ENCODE results near the gene LRRC8D. TPM values are rescaled to one million over a fixed set of nuclear protein-coding genes. Genes with fewer than 3 reads are reported as not detected.

Gene LRRC8D
- total RNA-seq, 3 donors from 2014 or later = 9.2 to 22.8 (median 11.7) TPM

- Histone ChIP-seq H3K4me1 (no peaks in the 10 kb centered on the region), H3K9me3 (no peaks in the 10 kb centered on the region), H3K27me3 (no peaks in the 10 kb centered on the region), H3K36me3 (no peaks in the 10 kb centered on the region), H3K27ac (no peak overlapping the region), H3K4me3 (no peak overlapping the region)
- no peak for DNase-seq (ENCODE audit: low spot score in 2 of 2)
- intact Hi-C loops (cut with DNase I; ENCODE audit: low total_unique reads) = no loop called here
- TF ChIP-seq POLR2A (IDR thresholded peaks at IDR 0.05) (no peak), POLR2AphosphoS5 (IDR thresholded peaks at IDR 0.05) (no peak), CTCF (IDR thresholded peaks at IDR 0.05) (no peak)
These were observed 18.8 kb upstream of the LRRC8D start for GRCh38 chr1:89802051-89802450.

GRCh38 chr1:89802841-89803240 is 18.0 kb upstream of the LRRC8D start:
- intact Hi-C loops (cut with DNase I; ENCODE audit: low total_unique reads) = no loop called here
- no peaks in the 10 kb centered on the region for H3K4me1 ChIP-seq
- H3K36me3 ChIP-seq = no peaks in the 10 kb centered on the region
- DNase-seq (ENCODE audit: low spot score in 2 of 2) = no peak
- no peaks in the 10 kb centered on the region for H3K9me3 ChIP-seq
- H3K4me3 ChIP-seq = no peak overlapping the region
- TF ChIP-seq POLR2AphosphoS5 (IDR thresholded peaks at IDR 0.05) = no peak
- TF ChIP-seq CTCF (IDR thresholded peaks at IDR 0.05) = no peak
- TF ChIP-seq POLR2A (IDR thresholded peaks at IDR 0.05) = no peak
- no peak overlapping the region for H3K27ac ChIP-seq
- no peaks in the 10 kb centered on the region for H3K27me3 ChIP-seq

GRCh38 chr1:89804642-89805237 is 16.1 kb upstream of the LRRC8D start:
- DNase-seq (ENCODE audit: low spot score in 2 of 2) = peak; percentile 81 to 82
- Histone ChIP-seq H3K4me1 (no peaks in the 10 kb centered on the region), H3K4me3 (no peak overlapping the region), H3K9me3 (no peaks in the 10 kb centered on the region), H3K27ac (no peak overlapping the region), H3K27me3 (no peaks in the 10 kb centered on the region), H3K36me3 (no peaks in the 10 kb centered on the region)
- TF ChIP-seq POLR2A (IDR thresholded peaks at IDR 0.05) = no peak
- TF ChIP-seq CTCF (IDR thresholded peaks at IDR 0.05) = peak; percentile 36 to 92 (median 88)
- TF ChIP-seq POLR2AphosphoS5 (IDR thresholded peaks at IDR 0.05) = peak in 1 of 3 donors; percentile 21
- intact Hi-C loops (cut with DNase I; ENCODE audit: low total_unique reads) = loop anchor here (5.0 kb wide), 1 partner anchor 188 kb away; no protein-coding TSS in a partner anchor

GRCh38 chr1:89806616-89807015 is 14.2 kb upstream of the LRRC8D start:
- TF ChIP-seq POLR2AphosphoS5 (IDR thresholded peaks at IDR 0.05) (no peak), POLR2A (IDR thresholded peaks at IDR 0.05) (no peak), CTCF (IDR thresholded peaks at IDR 0.05) (no peak)
- Histone ChIP-seq H3K4me3 (no peak overlapping the region), H3K27me3 (no peaks in the 10 kb centered on the region), H3K4me1 (no peaks in the 10 kb centered on the region), H3K27ac (no peak overlapping the region), H3K36me3 (no peaks in the 10 kb centered on the region), H3K9me3 (no peaks in the 10 kb centered on the region)
- no peak for DNase-seq (ENCODE audit: low spot score in 2 of 2)
- intact Hi-C loops (cut with DNase I; ENCODE audit: low total_unique reads) = loop anchor here (5.0 kb wide), 1 partner anchor 186 kb away; no protein-coding TSS in a partner anchor

GRCh38 chr1:89807503-89807902 is 13.3 kb upstream of the LRRC8D start:
- Histone ChIP-seq H3K27ac (no peak overlapping the region), H3K27me3 (no peaks in the 10 kb centered on the region), H3K4me1 (no peaks in the 10 kb centered on the region), H3K4me3 (no peak overlapping the region), H3K9me3 (no peaks in the 10 kb centered on the region), H3K36me3 (no peaks in the 10 kb centered on the region)
- no peak for DNase-seq (ENCODE audit: low spot score in 2 of 2)
- intact Hi-C loops (cut with DNase I; ENCODE audit: low total_unique reads) = loop anchor here (5.0 kb wide), 1 partner anchor 185 kb away; no protein-coding TSS in a partner anchor
- TF ChIP-seq POLR2AphosphoS5 (IDR thresholded peaks at IDR 0.05) (no peak), POLR2A (IDR thresholded peaks at IDR 0.05) (no peak), CTCF (IDR thresholded peaks at IDR 0.05) (no peak)

Measured in breast epithelium (tissue), 4 donors.